ENCODE results near the gene EPHA6.
A peak's percentile ranks its signal among the peaks of the same experiment; 100 is the strongest.

EPHA6 gene

DNA sequence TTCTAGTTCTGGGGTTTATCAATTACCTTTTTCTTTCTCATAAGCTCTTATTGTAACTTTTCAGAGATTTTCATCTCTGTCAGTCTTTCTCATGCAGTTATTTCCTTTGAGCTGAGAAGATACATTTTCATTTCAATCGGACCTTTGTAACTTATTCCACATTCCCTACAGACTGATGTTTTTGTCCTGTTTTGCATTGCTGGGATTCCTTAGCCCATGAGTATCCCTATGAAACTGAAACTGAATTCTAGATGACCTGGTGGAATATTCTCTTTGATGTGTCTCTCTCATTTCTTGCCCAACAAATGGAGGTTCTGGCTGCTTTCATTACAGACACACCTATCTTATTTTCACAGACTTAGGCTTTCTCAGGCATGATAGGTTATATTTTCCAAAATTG lies 10.5 kb upstream of the EPHA6 start:
- Histone ChIP-seq H3K9me3 (ENCODE audit: control insufficient read depth, low read length) (no peaks in the 10 kb centered on the region), H2BK120ac (ENCODE audit: low read depth, low read length) (no peak overlapping the region), H3K9ac (ENCODE audit: low read length) (no peak overlapping the region), H3K27me3 (ENCODE audit: control insufficient read depth in 1 of 2, insufficient read depth in 1 of 2, low read length in 2 of 2) (no peaks in the 10 kb centered on the region), H3K4ac (ENCODE audit: low read depth in 1 of 2, low read length in 2 of 2) (no peak overlapping the region), H2BK15ac (ENCODE audit: low read depth, poor library complexity, severe bottlenecking) (no peak overlapping the region), H3K79me1 (replicated peaks; ENCODE audit: low read length, poor library complexity, severe bottlenecking) (no peaks in the 10 kb centered on the region), H3K4me1 (ENCODE audit: control insufficient read depth, insufficient read depth, low read depth, low read length) (no peaks in the 10 kb centered on the region), H2BK5ac (ENCODE audit: low read depth, low read length, poor library complexity, severe bottlenecking) (no peak overlapping the region), H3K18ac (ENCODE audit: low read depth in 1 of 2, low read length in 2 of 2) (no peak overlapping the region), H3K36me3 (ENCODE audit: control insufficient read depth in 1 of 2, insufficient read depth in 2 of 2, low read depth in 1 of 2, low read length in 2 of 2) (no peaks in the 10 kb centered on the region), H3K4me3 (ENCODE audit: insufficient read depth in 1 of 2, low read depth in 1 of 2, low read length in 2 of 2) (no peak overlapping the region), H3K27ac (ENCODE audit: low read length, poor library complexity, severe bottlenecking) (no peak overlapping the region), H3K4me2 (ENCODE audit: low read length, poor library complexity, severe bottlenecking) (no peak overlapping the region), H2AFZ (ENCODE audit: low read depth, low read length) (no peak overlapping the region), H4K91ac (ENCODE audit: low read length) (no peak overlapping the region), H3K14ac (ENCODE audit: low read length in 2 of 2) (no peak overlapping the region), H4K8ac (ENCODE audit: low read length) (no peak overlapping the region), H2AK5ac (ENCODE audit: low read length, severe bottlenecking) (no peak overlapping the region), H2BK12ac (ENCODE audit: low read length in 2 of 2) (no peak overlapping the region), H3K23ac (ENCODE audit: low read length in 2 of 2) (no peak overlapping the region)
- WGBS: 100% methylated on average over 1 of the region's 1 CpG
- DNase-seq: no peak

DNA sequence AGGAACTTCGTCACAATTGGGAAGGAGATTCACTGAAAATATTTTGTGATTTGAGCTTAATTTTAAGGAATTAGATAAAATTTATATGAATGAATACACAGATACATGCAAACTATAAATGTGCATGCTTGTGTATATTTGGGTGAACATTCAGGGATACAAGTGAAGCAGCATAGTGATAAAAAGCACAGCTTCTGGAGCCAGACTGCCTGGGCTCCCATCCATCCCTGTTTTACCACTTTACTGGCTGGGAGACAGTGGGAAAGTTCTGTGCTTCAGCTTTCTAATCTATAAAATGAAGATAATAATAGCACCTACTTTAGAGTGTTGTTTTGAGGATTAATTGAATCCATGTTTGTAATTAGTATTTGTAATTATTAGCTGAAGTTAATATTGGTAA lies 8.1 kb upstream of the EPHA6 start:
- H3K4me2 ChIP-seq (ENCODE audit: low read length, poor library complexity, severe bottlenecking): no peak overlapping the region
- no peaks in the 10 kb centered on the region for H3K4me1 ChIP-seq (ENCODE audit: control insufficient read depth, insufficient read depth, low read depth, low read length)
- H3K14ac ChIP-seq (ENCODE audit: low read length in 2 of 2): no peak overlapping the region
- H2BK15ac ChIP-seq (ENCODE audit: low read depth, poor library complexity, severe bottlenecking): no peak overlapping the region
- WGBS: 71% methylated on average over 1 of the region's 1 CpG
- no peak overlapping the region for H4K91ac ChIP-seq (ENCODE audit: low read length)
- H2AK5ac ChIP-seq (ENCODE audit: low read length, severe bottlenecking): no peak overlapping the region
- no peak overlapping the region for H3K4me3 ChIP-seq (ENCODE audit: insufficient read depth in 1 of 2, low read depth in 1 of 2, low read length in 2 of 2)
- H3K27ac ChIP-seq (ENCODE audit: low read length, poor library complexity, severe bottlenecking): no peak overlapping the region
- H4K8ac ChIP-seq (ENCODE audit: low read length): no peak overlapping the region
- no peak overlapping the region for H3K9ac ChIP-seq (ENCODE audit: low read length)
- no peak overlapping the region for H3K18ac ChIP-seq (ENCODE audit: low read depth in 1 of 2, low read length in 2 of 2)
- no peak overlapping the region for H3K4ac ChIP-seq (ENCODE audit: low read depth in 1 of 2, low read length in 2 of 2)
- no peak overlapping the region for H2BK5ac ChIP-seq (ENCODE audit: low read depth, low read length, poor library complexity, severe bottlenecking)
- no peak overlapping the region for H2BK12ac ChIP-seq (ENCODE audit: low read length in 2 of 2)
- H3K23ac ChIP-seq (ENCODE audit: low read length in 2 of 2): no peak overlapping the region
- H3K9me3 ChIP-seq (ENCODE audit: control insufficient read depth, low read length): no peaks in the 10 kb centered on the region
- H3K36me3 ChIP-seq (ENCODE audit: control insufficient read depth in 1 of 2, insufficient read depth in 2 of 2, low read depth in 1 of 2, low read length in 2 of 2): no peaks in the 10 kb centered on the region
- H2AFZ ChIP-seq (ENCODE audit: low read depth, low read length): no peak overlapping the region
- no peak overlapping the region for H2BK120ac ChIP-seq (ENCODE audit: low read depth, low read length)
- H3K27me3 ChIP-seq (ENCODE audit: control insufficient read depth in 1 of 2, insufficient read depth in 1 of 2, low read length in 2 of 2): peaks cover 0 to under 1% of the 10 kb centered on the region in 2 experiments
- no peak for DNase-seq
- H3K79me1 ChIP-seq (replicated peaks; ENCODE audit: low read length, poor library complexity, severe bottlenecking): no peaks in the 10 kb centered on the region

DNA sequence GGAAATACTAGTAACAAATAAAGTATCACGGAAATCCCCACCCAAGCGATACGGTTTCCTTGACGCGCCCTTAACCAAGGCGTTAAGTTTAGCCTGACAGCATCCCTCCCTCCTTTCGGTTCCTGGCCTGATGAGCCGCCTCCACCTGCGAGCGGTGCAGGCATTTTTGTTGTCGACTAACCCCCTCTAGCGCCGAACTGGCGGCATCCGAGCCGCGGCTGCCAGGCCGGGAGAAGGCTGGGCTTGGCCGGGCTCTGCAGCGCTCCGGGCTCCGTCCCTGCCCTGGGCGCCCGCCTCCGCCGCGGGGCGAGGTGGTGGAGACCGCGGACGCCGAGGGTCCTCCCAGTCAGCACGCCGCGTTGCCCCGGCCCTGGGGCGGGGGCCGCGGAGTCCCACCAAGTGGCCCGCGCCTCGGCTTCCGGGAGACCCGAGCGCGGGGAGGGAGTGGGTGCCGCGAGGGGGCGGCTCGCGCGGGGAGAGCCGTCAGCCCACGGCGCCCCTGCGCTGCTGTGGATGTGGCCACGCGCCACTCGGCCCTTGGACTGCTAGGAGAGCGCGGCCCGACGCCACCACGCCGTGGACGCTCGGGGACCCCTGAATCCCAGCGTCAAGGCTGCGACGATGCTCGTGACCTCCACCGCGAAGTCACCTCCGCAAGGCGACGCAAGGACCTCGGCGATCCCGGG lies 1.1 kb upstream of the EPHA6 start:
- H2BK15ac ChIP-seq (ENCODE audit: low read depth, poor library complexity, severe bottlenecking): no peak overlapping the region
- H3K4me1 ChIP-seq (ENCODE audit: control insufficient read depth, insufficient read depth, low read depth, low read length): peaks cover 17% of the 10 kb centered on the region
- H2BK5ac ChIP-seq (ENCODE audit: low read depth, low read length, poor library complexity, severe bottlenecking): no peak overlapping the region
- H4K8ac ChIP-seq (ENCODE audit: low read length): no peak overlapping the region
- peak; percentile 63 for DNase-seq
- H3K27me3 ChIP-seq (ENCODE audit: control insufficient read depth in 1 of 2, insufficient read depth in 1 of 2, low read length in 2 of 2): peaks cover 7 to 27% of the 10 kb centered on the region in 2 experiments
- H3K27ac ChIP-seq (ENCODE audit: low read length, poor library complexity, severe bottlenecking): no peak overlapping the region
- H3K18ac ChIP-seq (ENCODE audit: low read depth in 1 of 2, low read length in 2 of 2): peak overlapping the region in 1 of 2 experiments; percentile 1
- H3K23ac ChIP-seq (ENCODE audit: low read length in 2 of 2): peak overlapping the region in 1 of 2 experiments; percentile 46
- H4K91ac ChIP-seq (ENCODE audit: low read length): no peak overlapping the region
- no peaks in the 10 kb centered on the region for H3K79me1 ChIP-seq (replicated peaks; ENCODE audit: low read length, poor library complexity, severe bottlenecking)
- no peak overlapping the region for H3K14ac ChIP-seq (ENCODE audit: low read length in 2 of 2)
- H2BK12ac ChIP-seq (ENCODE audit: low read length in 2 of 2): no peak overlapping the region
- H2AFZ ChIP-seq (ENCODE audit: low read depth, low read length): peak overlapping the region; percentile 55
- H3K4me2 ChIP-seq (ENCODE audit: low read length, poor library complexity, severe bottlenecking): peak overlapping the region; percentile 100
- H3K4me3 ChIP-seq (ENCODE audit: insufficient read depth in 1 of 2, low read depth in 1 of 2, low read length in 2 of 2): peak overlapping the region; percentile 71 to 76
- no peak overlapping the region for H3K4ac ChIP-seq (ENCODE audit: low read depth in 1 of 2, low read length in 2 of 2)
- no peak overlapping the region for H2BK120ac ChIP-seq (ENCODE audit: low read depth, low read length)
- no peaks in the 10 kb centered on the region for H3K36me3 ChIP-seq (ENCODE audit: control insufficient read depth in 1 of 2, insufficient read depth in 2 of 2, low read depth in 1 of 2, low read length in 2 of 2)
- no peak overlapping the region for H2AK5ac ChIP-seq (ENCODE audit: low read length, severe bottlenecking)
- peak overlapping the region; percentile 33 for H3K9ac ChIP-seq (ENCODE audit: low read length)
- H3K9me3 ChIP-seq (ENCODE audit: control insufficient read depth, low read length): no peaks in the 10 kb centered on the region
- WGBS: under 1% methylated on average over 43 of the region's 79 CpGs

DNA sequence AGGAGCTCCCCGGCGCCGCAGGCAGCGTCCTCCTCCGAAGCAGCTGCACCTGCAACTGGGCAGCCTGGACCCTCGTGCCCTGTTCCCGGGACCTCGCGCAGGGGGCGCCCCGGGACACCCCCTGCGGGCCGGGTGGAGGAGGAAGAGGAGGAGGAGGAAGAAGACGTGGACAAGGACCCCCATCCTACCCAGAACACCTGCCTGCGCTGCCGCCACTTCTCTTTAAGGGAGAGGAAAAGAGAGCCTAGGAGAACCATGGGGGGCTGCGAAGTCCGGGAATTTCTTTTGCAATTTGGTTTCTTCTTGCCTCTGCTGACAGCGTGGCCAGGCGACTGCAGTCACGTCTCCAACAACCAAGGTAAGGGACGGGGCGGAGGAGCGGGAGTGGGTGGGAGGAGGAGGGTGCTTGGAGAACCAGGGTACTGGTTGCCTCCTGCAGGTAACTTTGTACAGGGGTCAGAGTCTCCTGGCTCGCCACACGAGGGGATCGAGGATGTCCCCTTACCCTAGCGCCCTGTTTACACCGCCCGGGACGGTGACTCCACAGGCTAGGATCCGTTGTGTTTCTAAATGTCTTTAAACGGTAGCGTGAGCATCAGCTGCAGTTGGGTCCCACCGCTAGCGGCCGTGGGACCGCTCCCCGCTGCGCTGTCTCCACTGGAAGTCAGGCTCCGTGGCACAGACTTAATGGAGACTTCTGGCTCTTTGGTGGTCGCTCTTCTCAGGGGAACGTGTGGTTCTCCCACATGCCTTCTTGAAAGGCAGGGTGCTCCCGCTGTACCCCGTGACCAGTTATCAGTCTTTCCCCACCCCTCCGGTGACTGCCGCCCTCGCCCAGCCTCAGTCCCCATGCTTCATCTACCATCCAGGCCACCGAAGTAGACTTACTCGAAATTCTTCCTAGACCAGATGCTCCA lies 515 bp downstream of the EPHA6 start:
- Histone ChIP-seq H3K27me3 (ENCODE audit: control insufficient read depth in 1 of 2, insufficient read depth in 1 of 2, low read length in 2 of 2) (peaks cover 7 to 27% of the 10 kb centered on the region in 2 experiments), H3K27ac (ENCODE audit: low read length, poor library complexity, severe bottlenecking) (no peak overlapping the region), H2BK12ac (ENCODE audit: low read length in 2 of 2) (no peak overlapping the region), H2AK5ac (ENCODE audit: low read length, severe bottlenecking) (no peak overlapping the region), H2BK15ac (ENCODE audit: low read depth, poor library complexity, severe bottlenecking) (no peak overlapping the region), H4K8ac (ENCODE audit: low read length) (no peak overlapping the region), H3K14ac (ENCODE audit: low read length in 2 of 2) (no peak overlapping the region), H2BK5ac (ENCODE audit: low read depth, low read length, poor library complexity, severe bottlenecking) (no peak overlapping the region), H3K23ac (ENCODE audit: low read length in 2 of 2) (no peak overlapping the region), H2AFZ (ENCODE audit: low read depth, low read length) (no peak overlapping the region), H4K91ac (ENCODE audit: low read length) (no peak overlapping the region), H3K4me2 (ENCODE audit: low read length, poor library complexity, severe bottlenecking) (peak overlapping the region; percentile 100), H2BK120ac (ENCODE audit: low read depth, low read length) (no peak overlapping the region), H3K9ac (ENCODE audit: low read length) (no peak overlapping the region), H3K4me3 (ENCODE audit: insufficient read depth in 1 of 2, low read depth in 1 of 2, low read length in 2 of 2) (peak overlapping the region; percentile 18 to 71), H3K4me1 (ENCODE audit: control insufficient read depth, insufficient read depth, low read depth, low read length) (peaks cover 17% of the 10 kb centered on the region), H3K4ac (ENCODE audit: low read depth in 1 of 2, low read length in 2 of 2) (no peak overlapping the region), H3K36me3 (ENCODE audit: control insufficient read depth in 1 of 2, insufficient read depth in 2 of 2, low read depth in 1 of 2, low read length in 2 of 2) (no peaks in the 10 kb centered on the region), H3K79me1 (replicated peaks; ENCODE audit: low read length, poor library complexity, severe bottlenecking) (no peaks in the 10 kb centered on the region), H3K9me3 (ENCODE audit: control insufficient read depth, low read length) (no peaks in the 10 kb centered on the region), H3K18ac (ENCODE audit: low read depth in 1 of 2, low read length in 2 of 2) (no peak overlapping the region)
- no peak for DNase-seq
- WGBS: 7% methylated on average over 42 of the region's 50 CpGs
